ENCODE results near the gene SENP1.

Gene SENP1

GRCh38 chr12:48063530-48063929, 42.3 kb downstream of the SENP1 start:
- DNase-seq: no peak

GRCh38 chr12:48061938-48062719, 43.8 kb downstream of the SENP1 start:
- DNase-seq: no peak

- DNase-seq: no peak
Measured at GRCh38 chr12:48060474-48060873, 45.4 kb downstream of the SENP1 start.

DNA sequence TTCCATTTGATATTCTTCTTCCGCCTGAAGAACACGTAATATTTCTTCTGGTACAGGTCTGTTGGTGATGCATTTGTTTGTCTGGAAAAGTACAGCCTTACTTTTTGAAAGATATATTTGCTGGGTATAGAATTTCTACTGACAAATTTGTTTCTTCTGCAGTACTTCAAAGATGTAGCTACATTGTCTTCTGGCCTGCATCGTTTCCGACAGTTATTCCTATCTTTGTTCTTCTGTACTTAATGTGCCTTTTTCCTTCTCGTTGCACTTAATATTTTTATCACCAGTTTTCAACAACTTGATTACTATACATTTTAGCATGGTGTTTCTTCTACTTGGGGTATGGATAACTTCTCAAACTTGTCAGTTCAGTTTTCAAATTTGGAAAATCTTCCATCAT, 47.1 kb downstream of the SENP1 start:
- no peak for DNase-seq

DNA sequence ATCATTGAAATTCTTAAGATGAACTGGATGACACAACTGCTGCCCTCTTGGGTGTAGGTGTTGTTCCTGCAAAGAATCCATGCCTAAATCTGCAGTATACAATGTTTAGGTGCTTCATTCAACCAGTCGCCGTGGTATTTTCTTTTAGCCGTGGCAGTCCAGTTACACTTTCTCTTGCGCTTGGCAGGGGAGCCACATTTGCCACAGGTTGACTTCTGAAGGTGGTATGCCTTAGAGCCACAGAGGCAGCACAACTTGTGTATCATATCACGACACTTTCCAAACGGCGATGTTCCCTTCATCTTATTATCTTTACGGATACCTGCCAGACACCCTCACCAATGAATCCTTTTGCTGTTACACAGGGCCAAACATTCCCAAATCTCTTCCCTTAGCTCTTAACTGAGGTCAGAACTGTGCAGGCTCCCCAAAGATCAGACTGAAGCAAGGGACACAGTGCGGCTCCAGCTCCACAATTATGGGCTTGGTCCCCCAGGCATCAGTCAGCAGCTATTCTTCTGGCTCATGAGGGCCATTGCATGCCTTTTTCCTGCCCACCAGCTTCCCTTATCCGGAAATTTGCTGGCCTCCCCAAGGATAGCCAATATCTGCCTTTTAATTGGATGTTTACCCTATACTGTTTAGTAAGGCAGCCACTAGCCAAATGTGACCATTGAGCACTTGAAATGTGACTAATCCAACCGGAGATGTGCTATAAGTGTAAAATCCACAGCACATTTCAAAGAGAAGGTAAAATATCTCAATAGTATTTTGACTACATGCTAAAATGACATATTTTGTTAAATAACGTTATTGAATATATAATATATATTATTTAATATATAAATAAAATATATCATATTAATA, 50.7 kb downstream of the SENP1 start:
- DNase-seq: no peak

DNA sequence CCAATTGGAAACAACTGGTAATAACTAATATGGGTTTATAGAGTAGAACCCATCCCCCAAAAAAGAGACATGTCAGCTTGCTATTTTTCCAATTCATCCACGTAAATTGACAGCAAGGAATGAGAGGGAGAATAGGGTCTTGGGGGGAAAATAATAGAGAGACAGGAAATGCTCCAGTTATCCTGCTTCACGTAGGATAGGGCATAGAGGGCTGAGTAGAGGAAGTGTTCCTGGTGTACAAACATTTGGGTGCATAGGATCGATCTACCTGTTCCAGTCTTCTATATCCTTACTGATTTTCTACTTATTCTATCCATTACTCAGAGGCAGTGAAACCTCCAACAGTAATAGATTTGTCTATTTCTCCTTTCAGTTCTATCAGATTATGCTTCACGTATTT, 52.0 kb downstream of the SENP1 start:
- DNase-seq: no peak

DNA sequence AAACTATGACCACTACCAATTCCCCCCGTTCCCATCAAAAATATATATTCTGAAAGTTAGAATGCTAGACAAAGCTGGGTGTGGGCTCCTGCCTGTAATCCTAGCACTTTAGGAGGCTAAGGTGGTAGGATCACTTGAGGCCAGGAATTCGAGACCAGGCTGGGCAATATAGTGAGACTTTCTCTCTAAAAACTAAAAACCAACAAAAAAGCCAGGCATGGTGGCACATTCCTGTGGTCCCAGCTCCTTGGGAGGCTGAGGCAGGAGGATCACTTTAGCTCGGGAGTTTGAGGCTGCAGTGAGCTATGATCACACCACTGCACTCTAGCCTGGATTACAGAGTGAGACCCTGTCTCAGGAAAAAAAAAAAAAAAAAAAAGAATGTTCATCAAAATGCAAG, 52.8 kb downstream of the SENP1 start:
- DNase-seq: no peak

DNA sequence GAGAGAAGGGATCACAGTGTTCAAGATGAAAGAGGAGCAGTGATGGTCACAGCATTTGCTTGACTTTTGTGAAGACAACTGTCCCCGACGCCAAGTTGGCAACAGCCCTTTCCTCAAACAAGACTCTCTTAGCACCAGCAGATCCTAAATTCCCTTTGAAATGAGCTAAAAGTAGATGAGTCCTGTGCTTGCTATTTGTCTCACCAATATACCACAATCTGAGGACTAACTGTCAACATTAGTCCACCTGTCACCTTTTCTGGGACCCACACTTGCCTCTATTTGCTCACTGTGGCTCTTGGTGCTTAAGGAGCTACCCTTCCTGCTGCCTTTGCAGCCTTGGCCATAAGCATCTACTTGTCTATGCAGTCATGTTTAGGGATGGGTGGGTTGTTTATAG, 54.2 kb downstream of the SENP1 start:
- DNase-seq: no peak

GRCh38 chr12:48050174-48050573, 55.7 kb downstream of the SENP1 start:
- no peak for DNase-seq

DNA sequence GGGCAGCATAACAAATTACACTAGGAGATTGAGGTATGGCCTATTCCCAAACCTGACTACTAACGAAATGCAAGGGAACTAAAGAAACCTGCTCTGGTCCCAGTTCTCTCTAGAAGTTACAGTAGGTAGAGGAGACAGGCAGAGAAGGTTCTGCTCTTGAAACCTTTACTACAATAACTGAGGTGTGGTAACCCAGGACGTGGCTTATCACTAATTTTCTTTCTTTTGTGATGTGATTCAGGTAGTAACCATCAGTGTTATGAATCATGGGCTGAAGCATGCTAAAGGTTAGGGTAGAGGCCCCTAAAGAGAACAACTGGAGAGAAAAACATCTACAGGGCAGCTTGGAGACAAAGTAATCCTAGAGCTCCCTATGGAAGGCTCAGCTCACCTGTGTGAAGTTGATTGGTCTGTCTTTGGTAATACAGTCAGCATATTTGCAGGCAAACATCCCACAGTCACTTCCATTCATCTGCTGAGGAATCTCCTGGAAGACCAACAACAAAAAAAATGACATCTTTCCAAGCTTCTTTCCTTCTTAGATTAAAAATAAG, 59.8 kb downstream of the SENP1 start:
- no peak for DNase-seq

GRCh38 chr12:48045061-48045846, 60.6 kb downstream of the SENP1 start:
- DNase-seq: no peak

GRCh38 chr12:48044396-48044795, 61.5 kb downstream of the SENP1 start:
- DNase-seq: no peak

DNA sequence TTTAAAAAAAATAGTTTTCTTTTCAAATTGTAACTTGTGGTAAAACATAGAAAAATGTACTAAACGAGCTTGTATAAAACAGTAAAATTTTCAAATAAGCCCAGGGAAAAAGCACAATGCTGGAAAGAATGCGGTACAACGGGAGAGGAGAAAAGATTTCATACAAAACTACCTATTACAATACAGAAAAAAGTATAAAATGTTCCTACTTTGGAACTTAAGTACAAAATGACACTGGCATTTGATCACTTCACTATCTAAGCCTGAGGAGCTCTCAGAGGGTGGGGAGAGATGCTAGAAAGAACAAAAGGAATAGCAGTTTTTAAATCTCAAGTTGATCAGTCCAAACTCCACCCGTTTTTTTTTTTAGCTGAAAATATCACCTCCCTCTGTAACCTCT, 62.1 kb downstream of the SENP1 start:
- no peak for DNase-seq

DNA sequence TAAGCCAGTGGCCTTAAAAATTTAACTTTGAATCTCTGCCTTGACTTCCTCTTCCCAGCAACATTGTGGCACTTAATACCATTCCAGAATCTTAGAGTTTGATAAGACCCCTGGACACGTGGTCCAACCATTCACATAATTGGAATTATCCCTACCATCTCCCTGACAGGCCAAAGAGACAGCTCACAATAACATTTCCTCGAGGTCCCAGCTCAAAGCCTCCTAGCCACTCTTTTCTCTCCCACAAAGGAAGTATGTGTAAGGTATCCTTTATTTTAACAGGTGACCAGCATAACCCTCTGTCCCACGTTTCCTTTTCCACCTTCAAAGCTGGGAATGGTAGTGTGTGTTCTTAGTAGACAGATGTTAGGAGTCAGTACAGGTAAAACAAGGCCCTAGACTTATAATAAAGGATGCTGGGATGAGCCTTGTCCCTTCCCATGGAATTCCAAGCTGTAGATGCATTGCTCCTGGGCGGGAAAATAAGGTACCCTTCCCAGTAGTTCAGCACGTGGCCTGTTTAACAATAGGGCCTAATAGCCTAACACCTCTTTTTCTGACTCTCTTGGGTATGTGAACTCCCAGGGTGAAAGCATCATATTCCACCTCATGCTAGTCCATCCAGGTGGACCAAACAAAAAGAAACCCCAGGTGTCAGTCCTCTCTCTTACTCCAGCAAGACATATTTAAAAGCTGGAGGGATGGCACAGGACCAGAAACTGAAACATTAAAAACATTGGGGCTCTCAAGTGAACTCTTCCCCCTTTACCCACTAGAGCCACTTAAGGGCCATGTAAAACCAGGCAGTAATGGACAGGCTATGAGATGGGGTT, 64.1 kb downstream of the SENP1 start:
- DNase-seq: no peak

- no peak for DNase-seq
Measured at GRCh38 chr12:48040354-48040753, 65.5 kb downstream of the SENP1 start.

GRCh38 chr12:48039151-48039550, 66.7 kb downstream of the SENP1 start:
- DNase-seq: no peak

GRCh38 chr12:48038085-48038484, 67.8 kb downstream of the SENP1 start:
- DNase-seq: no peak

GRCh38 chr12:48037267-48037915, 68.5 kb downstream of the SENP1 start:
- no peak for DNase-seq

DNA sequence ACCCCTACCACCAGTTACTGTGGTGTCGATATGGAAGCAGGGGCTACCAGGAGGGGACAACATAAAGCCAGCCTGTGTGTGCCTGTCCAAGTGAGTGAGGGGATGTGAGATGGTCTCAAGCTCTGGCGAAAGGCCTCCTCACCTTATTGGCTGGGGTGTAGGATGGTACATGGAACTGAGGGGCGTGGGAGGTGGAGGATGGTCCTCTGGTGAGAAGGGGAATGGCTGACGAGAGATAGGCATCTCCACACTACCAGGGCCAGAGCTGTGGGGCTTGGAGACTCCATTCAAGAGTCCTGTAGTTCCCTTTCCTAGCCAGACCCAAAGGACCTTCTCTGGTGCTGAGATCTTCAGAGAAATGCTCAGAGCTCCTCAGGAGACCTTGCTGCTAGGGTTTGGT, 69.1 kb downstream of the SENP1 start:
- no peak for DNase-seq

DNA sequence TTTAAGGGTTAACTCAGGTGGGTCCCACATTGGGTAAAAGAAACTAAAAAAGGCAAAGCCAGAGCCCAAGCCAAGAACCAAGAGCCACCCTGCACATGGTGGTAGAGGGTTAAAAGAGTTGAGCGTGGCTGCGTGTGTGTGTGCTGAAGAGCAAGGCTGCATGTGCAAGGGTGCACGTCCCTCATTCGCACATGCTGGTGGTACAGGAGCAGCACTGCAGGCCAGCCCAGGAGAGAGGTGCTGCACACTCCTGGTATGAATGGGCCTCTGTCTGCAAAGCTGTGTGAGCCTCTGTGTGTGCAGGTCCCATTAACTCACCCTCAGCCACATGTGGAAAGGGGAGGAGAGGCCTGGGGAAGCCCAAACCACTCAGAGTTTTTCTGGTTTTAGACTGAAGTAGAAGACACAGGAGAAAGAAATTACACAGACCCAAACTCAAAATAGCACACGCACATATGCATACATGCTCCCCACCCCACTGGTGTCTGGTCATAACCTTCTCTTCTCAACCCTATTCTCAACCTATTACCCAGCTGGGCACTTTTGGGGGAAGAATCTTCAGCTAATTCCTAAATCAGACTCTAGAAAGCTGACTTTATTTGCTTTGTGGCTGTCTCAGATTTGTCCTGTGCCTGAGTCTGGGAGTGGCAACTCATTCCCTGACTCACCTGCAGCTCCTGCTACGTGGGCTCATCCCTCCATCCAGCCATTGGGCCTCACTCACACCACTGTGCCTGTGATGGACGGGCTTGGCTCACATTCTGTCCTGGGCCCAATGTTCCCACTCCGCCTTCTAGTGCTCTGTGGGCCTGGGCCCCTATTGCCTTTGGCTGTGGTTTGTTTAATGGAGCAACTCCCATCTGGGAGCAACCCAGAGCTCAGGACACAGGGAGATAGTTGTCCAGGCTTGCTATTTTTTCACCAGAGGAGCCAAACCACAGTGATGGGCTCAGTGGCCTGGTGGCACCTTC, 70.8 kb downstream of the SENP1 start:
- DNase-seq: no peak
